Stimulated activated CD4-positive, alpha-beta T cell treated with anti-CD3 and anti-CD28 coated beads, Interleukin-1b, Interleukin-23, amount 100 ng/mL, for 1 hour (primary cell): Measurements from ENCODE around the gene C1QTNF4.
"Not testable (repeated sequence)": the region's sequence is repeated elsewhere in the genome, so short reads cannot be mapped to it uniquely, and the experiment has no call there.

ENCODE experiments used
- DNase-seq, 2 donors: peaks; one replicate each; pipeline ENCODE4 v3.0.0-alpha.2; 2020; ENCODE audit warnings: low read depth in 2 of 2

The C1QTNF4 gene

GRCh38 chr11:47593934-47594855 is at the start of gene C1QTNF4:
C1QTNF4 (minus strand) TSS chr11:47594411; CDS start chr11:47590810, 3,601 bp downstream.
- DNase-seq, result no peak

DNA sequence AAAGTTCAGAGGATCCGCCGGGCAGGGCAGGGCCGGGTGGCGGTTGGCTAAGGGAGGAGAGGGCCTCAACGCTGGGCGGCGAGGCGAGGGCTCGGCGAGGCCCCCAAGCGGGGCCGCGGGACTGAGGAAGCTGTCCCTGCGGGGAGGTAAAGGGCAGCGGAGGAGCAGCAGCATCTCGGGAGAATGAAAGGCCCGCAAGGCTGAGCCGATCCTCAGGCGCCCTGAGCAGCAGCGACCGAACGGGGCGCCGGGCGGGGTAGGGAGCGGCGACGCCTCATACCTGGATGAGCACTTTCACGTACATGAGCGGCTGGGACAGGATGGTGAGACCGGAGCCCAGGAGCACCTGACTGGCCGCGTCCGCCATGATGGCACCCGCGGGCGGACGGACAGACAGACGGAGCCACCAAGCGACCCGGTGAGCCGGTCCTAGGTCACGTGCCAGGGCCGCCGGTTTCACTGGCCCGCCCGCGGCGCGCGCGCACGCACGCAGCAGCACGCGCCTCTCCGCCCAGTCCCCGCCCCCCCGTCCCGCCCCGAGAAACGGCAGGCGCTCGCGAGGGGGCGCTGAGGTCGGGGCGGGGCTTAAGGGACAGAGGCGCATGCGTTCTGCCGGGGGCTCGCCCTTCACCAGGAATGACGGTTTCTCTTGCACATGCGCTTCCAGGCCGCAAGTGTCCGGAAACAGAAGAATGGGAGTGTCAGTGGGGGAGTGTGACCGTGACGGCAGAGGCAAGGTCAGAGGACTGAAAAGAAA is 48.1 kb upstream of the C1QTNF4 start, which contains the start of gene MTCH2:
MTCH2 (minus strand) TSS at position 461 of the 757 bp plus-strand sequence; CDS start at position 367, 94 bp downstream.
- peak; percentile 91 to 92 for DNase-seq

- no peak for DNase-seq
Observed at GRCh38 chr11:47641600-47642098, 47.4 kb upstream of the C1QTNF4 start.

GRCh38 chr11:47640506-47640905 is 46.3 kb upstream of the C1QTNF4 start:
- DNase-seq, result not testable (repeated sequence)

DNA sequence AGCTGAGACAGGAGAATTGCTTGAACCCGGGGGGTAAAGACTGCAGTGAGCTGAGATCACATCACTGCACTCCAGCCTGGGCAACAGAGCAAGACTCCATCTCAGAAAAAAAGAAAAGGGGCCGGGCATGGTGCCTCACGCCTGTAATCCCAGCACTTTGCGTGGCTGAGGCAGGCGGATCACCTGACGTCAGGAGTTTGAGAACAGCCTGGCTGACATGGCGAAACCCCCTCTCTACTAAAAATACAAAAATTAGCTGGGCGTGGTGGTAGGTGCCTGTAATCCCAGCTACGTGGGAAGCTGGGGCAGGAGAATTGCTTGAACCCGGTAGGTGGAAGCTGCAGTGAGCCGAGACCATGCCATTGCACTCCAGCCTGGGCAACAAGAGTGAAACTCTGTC is 42.1 kb upstream of the C1QTNF4 start:
- not testable (repeated sequence) for DNase-seq

DNA sequence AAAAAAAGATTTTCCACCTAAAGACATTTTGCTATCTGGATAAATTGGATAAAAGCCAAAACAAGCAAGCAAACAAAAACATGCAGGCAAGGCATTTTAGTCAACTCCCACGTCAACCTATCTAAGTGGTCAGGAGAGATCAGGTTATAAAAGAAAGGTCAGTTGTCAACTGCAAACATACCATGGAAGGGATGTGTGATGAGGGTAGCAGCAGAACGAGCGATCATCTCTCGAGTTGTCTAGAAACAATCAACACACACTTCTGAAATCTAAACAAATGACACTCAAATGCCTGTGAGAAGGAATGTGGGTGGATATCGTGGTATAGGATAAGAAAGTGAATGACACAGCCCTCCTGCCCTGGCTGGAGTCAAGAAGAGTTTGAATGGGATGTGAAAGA is 37.3 kb upstream of the C1QTNF4 start:
- DNase-seq, result no peak

DNA sequence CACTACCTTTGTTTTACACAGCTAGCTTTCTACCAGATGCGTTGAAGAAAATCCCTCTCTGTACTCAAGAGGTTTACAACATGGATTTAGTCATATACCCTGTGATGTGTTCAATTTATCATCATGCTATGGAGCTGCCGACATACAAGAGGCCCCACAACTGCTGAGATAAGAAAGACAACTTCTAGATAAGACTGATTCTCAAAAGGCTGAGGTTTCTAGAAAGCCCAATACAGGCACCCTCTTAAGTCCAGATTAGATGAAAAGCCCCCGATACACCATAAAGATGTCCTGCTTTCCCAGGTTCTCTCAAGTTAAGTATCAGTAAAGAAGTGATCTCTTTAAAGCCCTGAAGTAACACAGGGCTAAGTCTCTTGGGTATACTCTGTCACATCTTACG is 33.8 kb upstream of the C1QTNF4 start:
- DNase-seq, result no peak

GRCh38 chr11:47626234-47626633 is 32.0 kb upstream of the C1QTNF4 start:
- DNase-seq, result no peak

- no peak for DNase-seq
Observed at GRCh38 chr11:47620836-47621378, 26.7 kb upstream of the C1QTNF4 start.

GRCh38 chr11:47617417-47617809 is 23.2 kb upstream of the C1QTNF4 start:
- no peak for DNase-seq

GRCh38 chr11:47616726-47617416 is 22.7 kb upstream of the C1QTNF4 start:
- no peak for DNase-seq

GRCh38 chr11:47615249-47615648 is 21.0 kb upstream of the C1QTNF4 start:
- DNase-seq, result no peak

DNA sequence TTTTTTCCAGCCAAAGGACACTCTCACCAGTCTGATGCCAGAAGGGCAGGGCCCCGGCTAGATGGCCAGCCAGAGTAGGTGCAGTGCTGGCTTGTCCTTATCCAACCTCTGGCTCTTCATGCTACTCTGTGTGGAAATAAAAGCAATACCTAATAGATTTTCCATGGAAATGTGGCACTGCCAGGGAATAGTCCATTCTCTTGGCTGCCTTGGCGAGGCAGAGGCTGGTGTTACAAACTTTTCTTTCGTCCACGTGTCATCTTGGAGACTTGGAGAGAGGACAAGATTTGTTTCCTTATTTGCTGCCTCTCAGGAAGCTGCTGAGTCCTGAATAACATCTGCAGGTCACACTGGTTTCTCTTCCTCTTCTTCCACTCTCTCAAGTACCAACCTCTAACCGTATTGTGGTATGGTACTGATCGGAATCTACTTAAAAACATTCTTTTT is 17.2 kb upstream of the C1QTNF4 start:
- DNase-seq, result no peak

DNA sequence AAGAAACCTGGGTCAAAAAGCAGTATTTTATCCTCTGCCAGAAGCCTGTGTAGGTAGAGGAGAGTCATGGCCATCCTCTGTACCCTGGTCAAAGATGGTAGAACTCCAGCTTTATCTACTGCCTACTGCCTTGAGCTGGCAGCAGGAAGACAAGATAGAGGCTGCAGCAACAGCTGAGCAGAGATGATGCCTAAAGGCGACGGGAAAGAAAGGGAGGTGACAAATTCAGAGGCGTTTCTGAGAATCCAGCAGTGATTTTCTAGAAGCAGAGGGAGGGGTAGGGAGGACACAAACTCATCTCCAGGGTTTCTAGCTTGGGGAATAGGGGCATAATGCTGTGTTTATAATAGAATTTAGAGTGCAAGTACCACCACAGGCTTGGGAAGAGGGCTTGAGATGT is 15.5 kb upstream of the C1QTNF4 start:
- DNase-seq, result no peak

- DNase-seq, result no peak
Observed at GRCh38 chr11:47607380-47607779, 13.2 kb upstream of the C1QTNF4 start.

DNA sequence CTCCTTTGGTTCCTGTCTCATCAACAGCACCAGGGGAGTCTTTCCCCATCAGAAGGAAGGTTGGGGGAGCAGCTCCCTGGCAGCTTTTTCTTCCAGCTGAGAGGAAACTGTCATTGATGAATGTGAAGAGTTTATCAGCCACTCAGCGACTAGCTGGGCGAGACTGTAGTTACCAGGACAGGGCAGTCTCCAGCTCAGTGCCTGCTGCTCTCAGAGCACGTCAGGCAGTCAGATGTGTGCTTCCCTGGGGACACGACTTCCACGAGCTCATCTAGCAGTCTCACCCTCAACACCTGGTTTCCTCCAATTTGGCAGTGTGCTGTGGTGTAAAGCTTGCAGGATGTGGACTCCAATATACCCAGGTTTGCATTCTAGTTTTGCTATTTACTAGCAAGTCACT is 12.5 kb upstream of the C1QTNF4 start:
- no peak for DNase-seq

DNA sequence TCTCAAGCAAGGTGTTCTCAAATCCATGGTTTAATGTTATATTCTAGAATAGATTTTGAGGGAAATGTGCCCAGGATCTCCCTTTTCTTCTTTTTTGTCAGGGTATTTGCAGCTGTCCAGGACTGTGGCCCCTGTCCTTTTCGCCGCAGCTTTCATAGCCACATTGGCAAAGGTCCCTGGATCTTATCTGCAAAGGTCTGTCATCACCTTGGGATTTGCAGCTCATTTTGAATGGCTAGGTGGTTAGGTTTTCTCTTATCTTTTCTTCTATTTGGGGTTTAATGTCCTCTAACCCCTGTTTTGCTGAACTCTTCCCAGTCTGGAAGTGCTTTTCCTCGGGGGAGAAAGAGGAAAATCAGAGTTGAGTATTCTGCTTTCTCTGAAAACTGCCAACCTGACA is 11.7 kb upstream of the C1QTNF4 start:
- DNase-seq, result no peak

DNA sequence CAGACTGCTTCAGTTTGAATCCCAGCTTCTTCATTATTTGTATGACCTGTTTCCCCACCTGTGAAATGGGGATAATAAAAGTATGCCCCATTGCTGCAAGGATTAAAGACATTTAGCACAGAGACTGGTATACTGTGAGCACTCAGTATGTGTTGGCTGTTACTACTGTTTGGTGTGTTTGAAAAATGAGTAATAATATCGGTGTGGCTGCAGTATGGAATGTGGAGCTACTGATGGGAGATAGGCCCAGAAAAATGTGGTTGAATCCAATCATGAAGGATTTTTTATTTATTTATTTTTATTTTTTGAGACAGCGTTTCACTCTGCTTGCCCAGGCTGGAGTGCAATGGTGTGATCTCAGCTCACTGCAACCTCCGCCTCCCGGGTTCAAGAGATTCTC is 9.1 kb upstream of the C1QTNF4 start:
- DNase-seq, result no peak

DNA sequence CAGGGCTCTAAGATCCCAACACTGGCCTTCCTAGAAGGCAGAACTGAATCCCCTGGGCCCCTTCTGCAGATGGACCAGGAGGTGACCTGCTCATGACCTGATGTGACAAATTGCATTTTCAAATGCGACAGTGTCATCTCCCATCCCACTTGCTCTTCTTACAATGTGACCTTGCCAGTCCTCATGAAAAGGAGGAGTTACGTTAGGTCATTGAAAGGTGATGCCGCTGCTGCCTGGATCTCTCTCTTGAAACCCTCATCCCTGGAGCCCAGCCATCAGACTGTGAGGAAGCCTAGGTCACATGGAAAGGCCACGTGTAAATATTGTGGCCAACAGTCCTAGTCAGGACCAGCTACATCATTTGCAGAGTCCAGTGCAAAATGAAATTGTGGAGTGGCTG is 5.7 kb upstream of the C1QTNF4 start:
- DNase-seq, result no peak

- DNase-seq, result no peak
Observed at GRCh38 chr11:47595967-47596366, 1.8 kb upstream of the C1QTNF4 start.

DNA sequence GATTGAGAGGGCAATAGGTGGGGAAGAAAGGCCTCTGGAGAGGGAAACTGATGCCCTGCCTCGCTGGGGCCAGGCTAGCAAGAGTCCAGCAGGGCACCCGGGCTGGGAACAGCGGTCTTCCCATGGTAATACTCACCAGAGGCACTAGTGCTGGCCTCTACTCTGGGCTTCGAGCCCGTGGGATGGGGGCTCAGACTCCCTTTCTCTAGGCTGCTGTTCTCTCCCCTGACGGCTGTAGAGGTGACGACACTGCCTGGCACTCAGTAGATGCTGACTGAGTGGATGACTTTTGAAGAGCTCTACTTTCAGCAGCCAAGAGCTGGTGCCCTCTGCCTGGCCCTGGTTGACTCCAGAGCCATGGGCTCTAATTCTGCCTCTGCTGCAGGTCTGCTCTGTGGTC is 818 bp upstream of the C1QTNF4 start:
- no peak for DNase-seq
